HCT116 (cell line): ENCODE measurements around the gene PRDM2. TPM values are rescaled to one million over a fixed set of nuclear protein-coding genes. Genes with fewer than 3 reads are reported as not detected.
A peak's percentile ranks its signal among the peaks of the same experiment; 100 is the strongest.

Experiments
- EGR1 ChIP-seq: IDR thresholded peaks from 2 replicates; pipeline ENCODE4 v1.6.1; 2012; ENCODE audit warnings: low read depth
- FOSL1 ChIP-seq: IDR thresholded peaks from 2 replicates; pipeline ENCODE4 v1.6.1; 2012; ENCODE audit warnings: low read depth
- JUND ChIP-seq: IDR thresholded peaks from 2 replicates; pipeline ENCODE4 v1.6.1; 2012
- RAD21 ChIP-seq: IDR thresholded peaks from 2 replicates; pipeline ENCODE4 v1.6.1; 2012; ENCODE audit warnings: low read depth, mild to moderate bottlenecking
- SP1 ChIP-seq: IDR thresholded peaks from 2 replicates; pipeline ENCODE4 v1.6.1; 2012; ENCODE audit warnings: low read depth
- SRF ChIP-seq: IDR thresholded peaks from 2 replicates; pipeline ENCODE4 v1.6.1; 2012; ENCODE audit warnings: low read depth
- ZFX ChIP-seq: fragments of 450-650 bp; IDR thresholded peaks from 2 replicates; pipeline ENCODE4 v1.6.1; 2017
- ZNF274 ChIP-seq: fragments of 200-500 bp; sonication (Bioruptor generic); IDR thresholded peaks from 2 replicates; pipeline ENCODE4 v1.6.1; 2014; ENCODE audit warnings: mild to moderate bottlenecking, low read depth, low read length, inconsistent platforms
- total RNA-seq: library from RNA; stranded (reverse); gene quantifications from one replicate; pipeline ENCODE4 v1.2.1, GENCODE V29; 2021; ENCODE audit not compliant: unreplicated experiment
- TF ChIP-seq, protein P1 (sequence below): IDR thresholded peaks from 2 replicates; pipeline ENCODE4 v1.6.1; 2012; ENCODE audit warnings: low read depth
- TF ChIP-seq, protein P2 (sequence below): IDR thresholded peaks from 2 replicates; pipeline ENCODE4 v1.6.1; 2012
- TF ChIP-seq, protein P3 (sequence below), 3 experiments: fragments of 200-600 bp in 1 of 3; sonication (generic) in 1 of 3; IDR thresholded peaks in 2 of 3; conservative IDR thresholded peaks in 1 of 3; 2 replicates each; pipeline ENCODE4 v1.5.1; 2012 to 2017; ENCODE audit warnings: low read depth in 2 of 3, low read length in 2 of 3, antibody characterized with exemption in 1 of 3, borderline replicate concordance in 1 of 3, control low read depth in 1 of 3, mild to moderate bottlenecking in 1 of 3, mixed read lengths in 1 of 3, mixed run types in 1 of 3, moderate library complexity in 1 of 3; ENCODE audit not compliant: insufficient read depth in 1 of 3

PRDM2 gene
- total RNA-seq, 1 experiment from 2014 or later: 17.3 TPM

DNA sequence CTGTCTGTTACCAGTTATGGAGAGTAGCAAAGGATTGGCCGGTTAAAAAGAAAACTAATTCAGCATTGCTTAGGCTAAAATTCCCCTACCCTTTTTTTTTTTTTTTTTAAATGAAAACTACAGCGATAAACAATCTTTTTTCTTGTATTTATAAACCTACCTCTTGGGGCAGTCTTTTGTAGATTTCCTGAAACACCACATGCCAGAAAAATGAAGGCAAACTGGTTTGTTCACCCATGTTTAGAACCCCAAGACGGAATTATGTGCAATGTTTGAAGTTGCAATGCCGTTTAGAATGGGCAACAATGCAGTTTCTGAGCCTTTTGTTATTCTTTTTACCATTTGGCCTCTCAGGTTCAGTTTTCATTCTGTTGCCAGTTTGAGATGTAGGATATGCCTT lies 59.1 kb downstream of the PRDM2 start (continued):
- TF ChIP-seq, protein P1, sequence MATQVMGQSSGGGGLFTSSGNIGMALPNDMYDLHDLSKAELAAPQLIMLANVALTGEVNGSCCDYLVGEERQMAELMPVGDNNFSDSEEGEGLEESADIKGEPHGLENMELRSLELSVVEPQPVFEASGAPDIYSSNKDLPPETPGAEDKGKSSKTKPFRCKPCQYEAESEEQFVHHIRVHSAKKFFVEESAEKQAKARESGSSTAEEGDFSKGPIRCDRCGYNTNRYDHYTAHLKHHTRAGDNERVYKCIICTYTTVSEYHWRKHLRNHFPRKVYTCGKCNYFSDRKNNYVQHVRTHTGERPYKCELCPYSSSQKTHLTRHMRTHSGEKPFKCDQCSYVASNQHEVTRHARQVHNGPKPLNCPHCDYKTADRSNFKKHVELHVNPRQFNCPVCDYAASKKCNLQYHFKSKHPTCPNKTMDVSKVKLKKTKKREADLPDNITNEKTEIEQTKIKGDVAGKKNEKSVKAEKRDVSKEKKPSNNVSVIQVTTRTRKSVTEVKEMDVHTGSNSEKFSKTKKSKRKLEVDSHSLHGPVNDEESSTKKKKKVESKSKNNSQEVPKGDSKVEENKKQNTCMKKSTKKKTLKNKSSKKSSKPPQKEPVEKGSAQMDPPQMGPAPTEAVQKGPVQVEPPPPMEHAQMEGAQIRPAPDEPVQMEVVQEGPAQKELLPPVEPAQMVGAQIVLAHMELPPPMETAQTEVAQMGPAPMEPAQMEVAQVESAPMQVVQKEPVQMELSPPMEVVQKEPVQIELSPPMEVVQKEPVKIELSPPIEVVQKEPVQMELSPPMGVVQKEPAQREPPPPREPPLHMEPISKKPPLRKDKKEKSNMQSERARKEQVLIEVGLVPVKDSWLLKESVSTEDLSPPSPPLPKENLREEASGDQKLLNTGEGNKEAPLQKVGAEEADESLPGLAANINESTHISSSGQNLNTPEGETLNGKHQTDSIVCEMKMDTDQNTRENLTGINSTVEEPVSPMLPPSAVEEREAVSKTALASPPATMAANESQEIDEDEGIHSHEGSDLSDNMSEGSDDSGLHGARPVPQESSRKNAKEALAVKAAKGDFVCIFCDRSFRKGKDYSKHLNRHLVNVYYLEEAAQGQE: no peak
- TF ChIP-seq, protein P2, sequence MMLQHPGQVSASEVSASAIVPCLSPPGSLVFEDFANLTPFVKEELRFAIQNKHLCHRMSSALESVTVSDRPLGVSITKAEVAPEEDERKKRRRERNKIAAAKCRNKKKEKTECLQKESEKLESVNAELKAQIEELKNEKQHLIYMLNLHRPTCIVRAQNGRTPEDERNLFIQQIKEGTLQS: no peak
- TF ChIP-seq FOSL1 (peak; percentile 48), ZNF274 (no peak), RAD21 (peak; percentile 14; the same call in 1 of the 2 replicates), SRF (no peak; the same call in 1 of the 2 replicates), ZFX (no peak), JUND (peak; percentile 69), EGR1 (no peak), SP1 (peak; percentile 82)
- TF ChIP-seq, protein P3, sequence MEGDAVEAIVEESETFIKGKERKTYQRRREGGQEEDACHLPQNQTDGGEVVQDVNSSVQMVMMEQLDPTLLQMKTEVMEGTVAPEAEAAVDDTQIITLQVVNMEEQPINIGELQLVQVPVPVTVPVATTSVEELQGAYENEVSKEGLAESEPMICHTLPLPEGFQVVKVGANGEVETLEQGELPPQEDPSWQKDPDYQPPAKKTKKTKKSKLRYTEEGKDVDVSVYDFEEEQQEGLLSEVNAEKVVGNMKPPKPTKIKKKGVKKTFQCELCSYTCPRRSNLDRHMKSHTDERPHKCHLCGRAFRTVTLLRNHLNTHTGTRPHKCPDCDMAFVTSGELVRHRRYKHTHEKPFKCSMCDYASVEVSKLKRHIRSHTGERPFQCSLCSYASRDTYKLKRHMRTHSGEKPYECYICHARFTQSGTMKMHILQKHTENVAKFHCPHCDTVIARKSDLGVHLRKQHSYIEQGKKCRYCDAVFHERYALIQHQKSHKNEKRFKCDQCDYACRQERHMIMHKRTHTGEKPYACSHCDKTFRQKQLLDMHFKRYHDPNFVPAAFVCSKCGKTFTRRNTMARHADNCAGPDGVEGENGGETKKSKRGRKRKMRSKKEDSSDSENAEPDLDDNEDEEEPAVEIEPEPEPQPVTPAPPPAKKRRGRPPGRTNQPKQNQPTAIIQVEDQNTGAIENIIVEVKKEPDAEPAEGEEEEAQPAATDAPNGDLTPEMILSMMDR (IDR thresholded peaks at IDR 0.05 in 2 of 3, conservative IDR thresholded peaks at IDR 0.05 in 1 of 3; ENCODE audit: borderline replicate concordance in 1 of 3, insufficient read depth in 1 of 3, low read depth in 2 of 3, low read length in 2 of 3): peak in 2 of 3 experiments; percentile 17 to 32; a peak in 3 of 6 replicates
